Endodermal cell (in vitro differentiated cells): ENCODE measurements around the gene SSH2. TPM values are rescaled to one million over a fixed set of nuclear protein-coding genes. Genes with fewer than 3 reads are reported as not detected.

Experiments
- DNase-seq: peaks from one replicate; pipeline ENCODE4 v3.0.0-alpha.2; 2017
- H3K27ac ChIP-seq: 2 replicates; pipeline ENCODE4 v1.5.1; 2013; ENCODE audit warnings: mild to moderate bottlenecking, low read depth, low read length, moderate library complexity
- H3K27me3 ChIP-seq: 2 replicates; pipeline ENCODE4 v1.6.1; 2013; ENCODE audit warnings: mild to moderate bottlenecking, low read length, moderate library complexity; ENCODE audit not compliant: insufficient read depth, control insufficient read depth, poor library complexity, severe bottlenecking
- H3K36me3 ChIP-seq: 2 replicates; pipeline ENCODE4 v1.7.0; 2013; ENCODE audit warnings: mild to moderate bottlenecking, low read length, moderate library complexity; ENCODE audit not compliant: control insufficient read depth, insufficient read depth
- H3K4me1 ChIP-seq: one replicate; pipeline ENCODE4 v1.7.0; 2013; ENCODE audit warnings: low read length; ENCODE audit not compliant: control insufficient read depth, insufficient read depth
- H3K4me3 ChIP-seq: 2 replicates; pipeline ENCODE4 v1.5.1; 2013; ENCODE audit warnings: mild to moderate bottlenecking, low read length, moderate library complexity
- H3K9ac ChIP-seq: 2 replicates; pipeline ENCODE4 v1.6.1; 2013; ENCODE audit warnings: mild to moderate bottlenecking, low read length, moderate library complexity; ENCODE audit not compliant: poor library complexity, severe bottlenecking; ENCODE audit errors: extremely low read depth
- H3K9me3 ChIP-seq: 2 replicates; pipeline ENCODE4 v1.6.1; 2013; ENCODE audit warnings: mild to moderate bottlenecking, low read length, moderate library complexity; ENCODE audit not compliant: control insufficient read depth
- H3K27ac Mint-ChIP-seq: 2 replicates; pipeline ENCODE4 v1.8.0; 2020; ENCODE audit warnings: mixed read lengths
- H3K27me3 Mint-ChIP-seq: 2 replicates; pipeline ENCODE4 v1.8.0; 2021; ENCODE audit warnings: mild to moderate bottlenecking, mixed read lengths; ENCODE audit not compliant: insufficient read depth
- H3K36me3 Mint-ChIP-seq: 2 replicates; pipeline ENCODE4 v1.8.0; 2020; ENCODE audit warnings: low read depth, mixed read lengths
- H3K4me1 Mint-ChIP-seq: 2 replicates; pipeline ENCODE4 v1.8.0; 2020; ENCODE audit warnings: mixed read lengths
- H3K4me3 Mint-ChIP-seq: 2 replicates; pipeline ENCODE4 v1.8.0; 2020; ENCODE audit warnings: mild to moderate bottlenecking, moderate library complexity, mixed read lengths
- H3K9me3 Mint-ChIP-seq: 2 replicates; pipeline ENCODE4 v1.8.0; 2020; ENCODE audit warnings: mild to moderate bottlenecking, mixed read lengths
- WGBS, 2 experiments: methylation state at CpG; one replicate each; pipeline versions ENCODE4 v1.1.5 to v1.1.7; 2013; ENCODE audit warnings: missing lambda C conversion rate in 2 of 2, mixed read lengths in 1 of 2; ENCODE audit not compliant: insufficient coverage in 1 of 2, insufficient read length in 1 of 2; 5-methylcytosine and 5-hydroxymethylcytosine counted together
- total RNA-seq, 2 donors: library from RNA; stranded (reverse); fragmentation: NEBNext Ultra II Directional in 1 of 2; extraction: Animal tissue kit (Norgen Biotek cat#: 25700) in 1 of 2; gene quantifications; 2 replicates in 1 of 2; 3 replicates in 1 of 2; pipeline ENCODE4 v1.2.1, GENCODE V29; 2021
- TF ChIP-seq, protein P1 (sequence below): fragments of 200-600 bp; sonication (generic); conservative IDR thresholded peaks from 2 replicates; pipeline ENCODE4 v1.5.0; 2021; ENCODE audit warnings: antibody characterized with exemption, mild to moderate bottlenecking

Gene SSH2
- total RNA-seq, 2 donors from 2014 or later, result 11.3 to 13.5 TPM

DNA sequence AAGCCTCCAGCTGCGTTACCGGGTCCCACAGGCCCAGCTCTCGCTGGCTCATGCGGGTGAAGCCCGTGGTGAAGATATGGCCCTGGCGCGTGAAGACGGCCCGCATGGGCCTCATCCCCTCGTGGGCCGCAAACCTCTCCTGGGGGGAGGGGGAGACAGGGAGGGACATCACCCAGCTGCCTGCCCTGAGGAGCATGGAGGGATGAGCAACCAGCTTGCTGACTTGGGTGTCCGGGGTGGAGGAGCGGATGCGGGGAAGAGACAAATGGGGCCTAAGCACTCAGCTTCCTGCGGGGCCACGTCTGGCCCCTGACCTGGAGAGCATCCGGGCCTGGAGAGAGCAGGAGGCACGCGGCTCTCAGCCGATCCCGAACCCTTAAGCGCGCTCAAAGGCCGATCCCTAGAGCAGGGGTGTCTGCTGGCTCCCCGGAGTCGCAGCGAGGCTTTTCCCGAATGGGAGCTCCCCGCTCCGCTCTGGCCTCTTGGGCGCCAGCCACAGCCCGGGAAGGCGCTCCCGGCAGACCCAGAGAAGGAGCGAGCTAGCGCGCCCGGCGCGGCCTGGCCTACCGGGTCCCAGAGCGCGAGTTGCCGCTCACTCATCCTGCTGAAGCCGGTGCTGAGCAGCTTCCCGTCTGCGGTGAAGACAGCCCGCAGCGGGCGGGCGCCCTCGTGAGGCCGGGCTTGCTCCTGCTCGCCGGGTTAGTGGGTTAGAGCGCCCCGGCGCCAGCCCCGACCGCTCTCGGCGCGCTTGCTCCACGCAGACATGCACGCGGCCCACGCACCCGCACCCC is 312.4 kb downstream of the SSH2 start:
- Histone ChIP-seq H3K9ac (no peak overlapping the region), H3K4me1 (no peaks in the 10 kb centered on the region), H3K36me3 (no peaks in the 10 kb centered on the region), H3K27me3 (peaks cover 97% of the 10 kb centered on the region), H3K27ac (no peak overlapping the region), H3K9me3 (no peaks in the 10 kb centered on the region), H3K4me3 (no peak overlapping the region)
- Mint-ChIP-seq H3K4me3 (no peak overlapping the region), H3K9me3 (no peaks in the 10 kb centered on the region), H3K4me1 (peaks cover 2% of the 10 kb centered on the region), H3K36me3 (no peaks in the 10 kb centered on the region), H3K27me3 (peaks cover 97% of the 10 kb centered on the region), H3K27ac (no peak overlapping the region)
- 22 to 28% methylated on average over 46 to 68 of the region's 68 CpGs for WGBS, 2 experiments
- TF ChIP-seq, protein P1, sequence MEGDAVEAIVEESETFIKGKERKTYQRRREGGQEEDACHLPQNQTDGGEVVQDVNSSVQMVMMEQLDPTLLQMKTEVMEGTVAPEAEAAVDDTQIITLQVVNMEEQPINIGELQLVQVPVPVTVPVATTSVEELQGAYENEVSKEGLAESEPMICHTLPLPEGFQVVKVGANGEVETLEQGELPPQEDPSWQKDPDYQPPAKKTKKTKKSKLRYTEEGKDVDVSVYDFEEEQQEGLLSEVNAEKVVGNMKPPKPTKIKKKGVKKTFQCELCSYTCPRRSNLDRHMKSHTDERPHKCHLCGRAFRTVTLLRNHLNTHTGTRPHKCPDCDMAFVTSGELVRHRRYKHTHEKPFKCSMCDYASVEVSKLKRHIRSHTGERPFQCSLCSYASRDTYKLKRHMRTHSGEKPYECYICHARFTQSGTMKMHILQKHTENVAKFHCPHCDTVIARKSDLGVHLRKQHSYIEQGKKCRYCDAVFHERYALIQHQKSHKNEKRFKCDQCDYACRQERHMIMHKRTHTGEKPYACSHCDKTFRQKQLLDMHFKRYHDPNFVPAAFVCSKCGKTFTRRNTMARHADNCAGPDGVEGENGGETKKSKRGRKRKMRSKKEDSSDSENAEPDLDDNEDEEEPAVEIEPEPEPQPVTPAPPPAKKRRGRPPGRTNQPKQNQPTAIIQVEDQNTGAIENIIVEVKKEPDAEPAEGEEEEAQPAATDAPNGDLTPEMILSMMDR, result peak; percentile 89
- DNase-seq, result peak; percentile 96

DNA sequence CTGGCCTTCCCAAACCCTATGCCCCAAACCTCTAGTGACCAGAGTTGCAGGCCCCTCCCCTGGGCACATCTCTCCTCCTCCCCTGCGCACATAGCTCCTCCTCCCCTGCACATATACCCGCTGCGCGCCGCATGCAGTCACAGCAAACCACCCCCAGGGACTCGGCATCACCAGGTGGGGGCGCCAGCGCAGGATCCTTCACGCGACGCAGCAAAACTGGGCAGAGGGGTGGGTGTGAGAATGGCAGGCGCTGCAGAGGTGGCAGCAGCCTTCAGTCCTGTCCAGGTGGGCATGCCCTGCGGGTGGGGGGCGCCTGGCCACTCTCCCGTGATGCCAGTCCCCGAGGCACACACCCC is 312.9 kb downstream of the SSH2 start:
- Mint-ChIP-seq H3K27me3 (peaks cover 98% of the 10 kb centered on the region), H3K4me1 (peaks cover 2% of the 10 kb centered on the region), H3K27ac (no peak overlapping the region), H3K4me3 (no peak overlapping the region), H3K36me3 (no peaks in the 10 kb centered on the region), H3K9me3 (peaks cover 1% of the 10 kb centered on the region)
- WGBS, 2 experiments, result 11 to 17% methylated on average over 3 to 16 of the region's 16 CpGs
- Histone ChIP-seq H3K9me3 (no peaks in the 10 kb centered on the region), H3K4me3 (no peak overlapping the region), H3K36me3 (no peaks in the 10 kb centered on the region), H3K4me1 (no peaks in the 10 kb centered on the region), H3K27ac (no peak overlapping the region), H3K9ac (no peak overlapping the region), H3K27me3 (peaks cover 91% of the 10 kb centered on the region)
- TF ChIP-seq, protein P1, result peak; percentile 76
- peak; percentile 96 for DNase-seq

DNA sequence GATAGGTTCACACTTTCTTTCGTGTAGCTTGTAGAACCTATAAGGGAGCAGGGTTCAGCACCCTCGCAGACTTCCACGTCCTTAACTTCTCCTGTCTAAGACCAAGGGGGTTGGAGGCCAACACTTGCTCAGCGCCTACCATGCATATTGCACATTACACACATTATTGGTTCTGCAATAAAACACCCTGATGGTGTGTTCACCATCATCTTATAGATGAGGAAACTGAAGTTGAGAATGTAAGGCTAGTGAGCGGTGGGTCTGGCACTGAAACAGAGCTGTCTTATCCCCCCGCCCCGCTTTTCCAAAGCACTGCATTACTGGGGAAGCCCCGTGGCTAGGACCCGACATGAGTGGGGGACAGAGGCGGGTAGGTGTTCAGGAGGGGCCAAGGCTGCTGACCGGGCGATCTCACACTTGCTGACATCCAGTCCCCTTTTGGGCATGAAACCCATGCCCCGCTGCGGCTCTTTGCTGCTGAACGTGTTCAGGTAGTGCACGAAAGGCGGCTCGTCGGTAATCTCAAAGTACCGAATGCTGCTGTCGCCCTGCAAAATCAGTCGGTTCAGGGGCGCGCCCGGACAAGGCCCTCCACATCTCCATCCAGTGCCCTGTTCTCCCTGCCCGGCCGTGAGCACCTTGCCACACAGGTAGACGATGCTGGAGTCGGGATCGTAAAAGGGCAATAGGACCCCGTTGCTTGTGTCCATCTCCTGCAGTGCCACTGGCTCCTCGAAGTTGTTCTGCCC is 313.6 kb downstream of the SSH2 start:
- WGBS, 2 experiments, result 29 to 52% methylated on average over 20 to 32 of the region's 32 CpGs
- H3K27ac ChIP-seq, result no peak overlapping the region
- Mint-ChIP-seq H3K27me3 (peaks cover 98% of the 10 kb centered on the region), H3K9me3 (peaks cover 1% of the 10 kb centered on the region), H3K27ac (no peak overlapping the region), H3K4me1 (peaks cover 2% of the 10 kb centered on the region), H3K4me3 (peak overlapping the region; percentile 52), H3K36me3 (no peaks in the 10 kb centered on the region)
- no peaks in the 10 kb centered on the region for H3K9me3 ChIP-seq
- H3K4me3 ChIP-seq, result peak overlapping the region; percentile 65
- no peak for DNase-seq
- H3K36me3 ChIP-seq, result no peaks in the 10 kb centered on the region
- H3K4me1 ChIP-seq, result no peaks in the 10 kb centered on the region
- H3K27me3 ChIP-seq, result peaks cover 85% of the 10 kb centered on the region
- H3K9ac ChIP-seq, result no peak overlapping the region
- TF ChIP-seq, protein P1, result no peak
